HCT116 (cell line): ENCODE results near the gene SLC16A1. TPM values are rescaled to one million over a fixed set of nuclear protein-coding genes. Genes with fewer than 3 reads are reported as not detected.

Experiments used
- ATAC-seq: fragments of 200-7000 bp; cut with Tn5 transposase; 2 replicates; pipeline ENCODE4 v1.9.1; 2020; ENCODE audit warnings: mild to moderate bottlenecking, moderate library complexity
- BruUV-seq: library from RNA; stranded (reverse); fragments of 400-500 nt; replicated peaks from 2 replicates; lab custom pipeline; 2021; lab: Mats Ljungman, UMichigan
- CTCF ChIA-PET: fragments of 300-600 bp; sonication (Branson Sonifier 250); formaldehyde crosslinking; loops from one replicate; lab custom pipeline; 2021; ENCODE audit warnings: antibody characterized with exemption; lab: Charles Lee
- POLR2A ChIA-PET: fragments of 300-600, 350-600 bp; sonication (Branson Sonifier 250); formaldehyde crosslinking; loops from one replicate; lab custom pipeline; 2021; ENCODE audit warnings: antibody characterized with exemption; lab: Charles Lee
- RAD21 ChIA-PET, 2 experiments: fragments of 300-600 bp; sonication (Branson Sonifier 250); formaldehyde crosslinking; loops; one replicate each; lab custom pipeline; 2023; ENCODE audit warnings: low total read pairs in 2 of 2; ENCODE audit not compliant: uncharacterized antibody in 2 of 2, unreplicated experiment in 2 of 2, low non-redundant PET in 1 of 2; lab: Charles Lee
- DNase-seq: peaks from one replicate; pipeline ENCODE4 v3.0.0-alpha.2; 2010; ENCODE audit warnings: low read depth, low spot score
- H2AFZ ChIP-seq: fragments of 200-600 bp; shearing (Covaris generic), sonication (generic); 2 replicates; pipeline ENCODE4 v1.6.1; 2017; ENCODE audit warnings: low read depth, mixed run types, mixed read lengths, antibody characterized with exemption, low read length; ENCODE audit not compliant: poor library complexity, severe bottlenecking
- H3K27ac ChIP-seq: 2 replicates; pipeline ENCODE4 v1.5.1; 2012; ENCODE audit warnings: low read depth, low read length
- H3K27me3 ChIP-seq: fragments of 200-600 bp; sonication (generic); 2 replicates; pipeline ENCODE4 v1.6.1; 2016; ENCODE audit warnings: mixed run types, low read length, mixed read lengths; ENCODE audit not compliant: insufficient read depth
- H3K36me3 ChIP-seq, 2 experiments: fragments of 200-500 bp in 1 of 2; fragments of 200-600 bp in 1 of 2; sonication (Bioruptor generic) in 1 of 2; sonication (generic) in 1 of 2; 2 replicates each; pipeline versions ENCODE4 v1.5.1 to v1.6.1; 2014 to 2016; ENCODE audit warnings: low read length in 2 of 2, inconsistent platforms in 1 of 2, mixed read lengths in 1 of 2, mixed run types in 1 of 2; ENCODE audit not compliant: insufficient read depth in 2 of 2, control insufficient read depth in 1 of 2
- H3K4me1 ChIP-seq, 2 experiments: fragments of 200-600 bp in 1 of 2; sonication (generic) in 1 of 2; 2 replicates each; pipeline versions ENCODE4 v1.5.1 to v1.6.1; 2012 to 2017; ENCODE audit warnings: low read length in 2 of 2, inconsistent platforms in 1 of 2, mild to moderate bottlenecking in 1 of 2, mixed read lengths in 1 of 2, mixed run types in 1 of 2, moderate library complexity in 1 of 2; ENCODE audit not compliant: insufficient read depth in 2 of 2, control insufficient read depth in 1 of 2
- H3K4me2 ChIP-seq: fragments of 200-600 bp; sonication (generic); 2 replicates; pipeline ENCODE4 v1.6.1; 2017; ENCODE audit warnings: mixed run types, low read length, mixed read lengths
- H3K4me3 ChIP-seq, 2 experiments: fragments of 200-600 bp in 1 of 2; sonication (generic) in 1 of 2; replicated peaks in 1 of 2; 2 replicates each; pipeline ENCODE4 v1.5.1; 2011 to 2016; ENCODE audit warnings: low read length in 2 of 2, control low read depth in 1 of 2, low read depth in 1 of 2, mild to moderate bottlenecking in 1 of 2, mixed read lengths in 1 of 2, mixed run types in 1 of 2
- H3K79me2 ChIP-seq: fragments of 200-600 bp; sonication (generic); 2 replicates; pipeline ENCODE4 v1.6.1; 2017; ENCODE audit warnings: mild to moderate bottlenecking, mixed run types, low read length, moderate library complexity, mixed read lengths; ENCODE audit not compliant: insufficient read depth
- H3K9ac ChIP-seq: fragments of 200-600 bp; sonication (generic); 2 replicates; pipeline ENCODE4 v1.6.1; 2016; ENCODE audit warnings: low read length, mixed read lengths
- H3K9me2 ChIP-seq: fragments of 200-600 bp; sonication (generic), shearing (Covaris generic); 2 replicates; pipeline ENCODE4 v1.6.1; 2017; ENCODE audit warnings: mixed run types, mild to moderate bottlenecking, moderate library complexity; ENCODE audit not compliant: insufficient read depth
- H3K9me3 ChIP-seq, 2 experiments: fragments of 200-500 bp in 1 of 2; fragments of 200-600 bp in 1 of 2; sonication (Bioruptor generic) in 1 of 2; sonication (generic) in 1 of 2; 2 replicates each; pipeline ENCODE4 v1.6.1; 2014 to 2017; ENCODE audit warnings: low read length in 2 of 2, mixed read lengths in 2 of 2, inconsistent platforms in 1 of 2, low read depth in 1 of 2, mild to moderate bottlenecking in 1 of 2, mixed run types in 1 of 2, moderate library complexity in 1 of 2; ENCODE audit not compliant: control insufficient read depth in 1 of 2, insufficient read depth in 1 of 2
- H4K20me1 ChIP-seq: fragments of 200-600 bp; sonication (generic), shearing (Covaris generic); 2 replicates; pipeline ENCODE4 v1.6.1; 2017; ENCODE audit warnings: mixed run types, mild to moderate bottlenecking, moderate library complexity; ENCODE audit not compliant: insufficient read depth
- ATF3 ChIP-seq: IDR thresholded peaks from 2 replicates; pipeline ENCODE4 v1.6.1; 2012
- CBX3 ChIP-seq: IDR thresholded peaks from 2 replicates; pipeline ENCODE4 v1.6.1; 2012; ENCODE audit warnings: low read depth
- CEBPB ChIP-seq: IDR thresholded peaks from 2 replicates; pipeline ENCODE4 v1.6.1; 2012; ENCODE audit warnings: low read depth
- CTCF ChIP-seq, 3 experiments: fragments of 200-600 bp in 1 of 3; sonication (generic) in 1 of 3; IDR thresholded peaks in 2 of 3; conservative IDR thresholded peaks in 1 of 3; 2 replicates each; pipeline ENCODE4 v1.5.1; 2012 to 2017; ENCODE audit warnings: low read depth in 2 of 3, low read length in 2 of 3, antibody characterized with exemption in 1 of 3, borderline replicate concordance in 1 of 3, control low read depth in 1 of 3, mild to moderate bottlenecking in 1 of 3, mixed read lengths in 1 of 3, mixed run types in 1 of 3, moderate library complexity in 1 of 3; ENCODE audit not compliant: insufficient read depth in 1 of 3
- ELF1 ChIP-seq: IDR thresholded peaks from 2 replicates; pipeline ENCODE4 v1.6.1; 2012; ENCODE audit warnings: low read depth, borderline replicate concordance
- EZH2 ChIP-seq: fragments of 200-600 bp; sonication (generic); IDR thresholded peaks from 2 replicates; pipeline ENCODE4 v1.6.1; 2017; ENCODE audit warnings: antibody characterized with exemption, mixed run types
- EZH2phosphoT487 ChIP-seq: fragments of 200-600 bp; IDR thresholded peaks from 2 replicates; pipeline ENCODE4 v1.6.1; 2018; ENCODE audit warnings: antibody characterized with exemption, borderline replicate concordance
- FOSL1 ChIP-seq: IDR thresholded peaks from 2 replicates; pipeline ENCODE4 v1.6.1; 2012; ENCODE audit warnings: low read depth
- POLR2A ChIP-seq: IDR thresholded peaks from 2 replicates; pipeline ENCODE4 v1.7.0; 2011; ENCODE audit warnings: borderline replicate concordance; ENCODE audit not compliant: insufficient read depth, insufficient read length; ENCODE audit errors: extremely low read depth
- POLR2AphosphoS5 ChIP-seq: IDR thresholded peaks from 2 replicates; pipeline ENCODE4 v1.6.1; 2011; ENCODE audit warnings: mild to moderate bottlenecking, low read depth, low read length, moderate library complexity
- RAD21 ChIP-seq: IDR thresholded peaks from 2 replicates; pipeline ENCODE4 v1.6.1; 2012; ENCODE audit warnings: low read depth, mild to moderate bottlenecking
- REST ChIP-seq: IDR thresholded peaks from 2 replicates; pipeline ENCODE4 v1.6.1; 2012; ENCODE audit warnings: low read depth
- SIN3A ChIP-seq: IDR thresholded peaks from 2 replicates; pipeline ENCODE4 v1.6.1; 2012; ENCODE audit warnings: low read depth
- SRF ChIP-seq: IDR thresholded peaks from 2 replicates; pipeline ENCODE4 v1.6.1; 2012; ENCODE audit warnings: low read depth
- TCF7L2 ChIP-seq: IDR thresholded peaks from 2 replicates; pipeline ENCODE4 v1.7.0; 2011; ENCODE audit warnings: borderline replicate concordance, inconsistent platforms; ENCODE audit not compliant: insufficient read depth, insufficient read length; ENCODE audit errors: extremely low read depth
- YY1 ChIP-seq: IDR thresholded peaks from 2 replicates; pipeline ENCODE4 v1.6.1; 2011; ENCODE audit warnings: low read length, low read depth, moderate library complexity, mild to moderate bottlenecking; ENCODE audit not compliant: insufficient replicate concordance; ENCODE audit errors: extremely low read depth
- ZBTB33 ChIP-seq: IDR thresholded peaks from 2 replicates; pipeline ENCODE4 v1.6.1; 2011; ENCODE audit warnings: mild to moderate bottlenecking, low read length, moderate library complexity; ENCODE audit not compliant: insufficient replicate concordance; ENCODE audit errors: extremely low read depth
- ZNF274 ChIP-seq: fragments of 200-500 bp; sonication (Bioruptor generic); IDR thresholded peaks from 2 replicates; pipeline ENCODE4 v1.6.1; 2014; ENCODE audit warnings: mild to moderate bottlenecking, low read depth, low read length, inconsistent platforms
- intact Hi-C: fragments of 100-400 bp; cut with micrococcal nuclease; formaldehyde crosslinking; loops from 2 replicates; pipeline ENCODE4 v1.10.0; 2022
- total RNA-seq: library from RNA; stranded (reverse); gene quantifications from one replicate; pipeline ENCODE4 v1.2.1, GENCODE V29; 2021; ENCODE audit not compliant: unreplicated experiment

Gene SLC16A1
- total RNA-seq, 1 experiment from 2014 or later = 96.7 TPM

GRCh38 chr1:112877750-112878149, 78.2 kb downstream of the SLC16A1 start:
- RAD21 ChIA-PET = no interaction called here
- H3K4me3 ChIP-seq = no peak overlapping the region
- no peaks in the 10 kb centered on the region for H4K20me1 ChIP-seq
- no peaks in the 10 kb centered on the region for H3K79me2 ChIP-seq
- H2AFZ ChIP-seq = no peak overlapping the region
- intact Hi-C loops = no loop called here
- no peak overlapping the region for H3K9ac ChIP-seq
- no TSS peak for BruUV-seq
- DNase-seq (no peak), ATAC-seq (no peak)
- H3K4me1 ChIP-seq = no peaks in the 10 kb centered on the region
- TF ChIP-seq YY1 (no peak), EZH2phosphoT487 (no peak), ATF3 (no peak), CBX3 (no peak), EZH2 (no peak), POLR2AphosphoS5 (no peak), ZBTB33 (no peak), SRF (no peak), CEBPB (no peak), POLR2A (no peak), REST (no peak), ELF1 (no peak), RAD21 (no peak), CTCF (IDR thresholded peaks at IDR 0.05 in 2 of 3, conservative IDR thresholded peaks at IDR 0.05 in 1 of 3; ENCODE audit: borderline replicate concordance in 1 of 3, insufficient read depth in 1 of 3, low read depth in 2 of 3, low read length in 2 of 3) (no peak), FOSL1 (no peak), TCF7L2 (no peak), SIN3A (no peak), ZNF274 (no peak)
- TF ChIP-seq, all 23 proteins: peak for 0
- no peak overlapping the region for H3K4me2 ChIP-seq
- POLR2A ChIA-PET = no interaction called here
- no peak overlapping the region for H3K27ac ChIP-seq
- CTCF ChIA-PET = no interaction called here
- no peaks in the 10 kb centered on the region for H3K36me3 ChIP-seq
- H3K9me3 ChIP-seq = no peaks in the 10 kb centered on the region
- H3K9me2 ChIP-seq = no peaks in the 10 kb centered on the region
- H3K27me3 ChIP-seq = no peaks in the 10 kb centered on the region
